Measurements from ENCODE around the gene NLGN3.

Gene NLGN3

DNA sequence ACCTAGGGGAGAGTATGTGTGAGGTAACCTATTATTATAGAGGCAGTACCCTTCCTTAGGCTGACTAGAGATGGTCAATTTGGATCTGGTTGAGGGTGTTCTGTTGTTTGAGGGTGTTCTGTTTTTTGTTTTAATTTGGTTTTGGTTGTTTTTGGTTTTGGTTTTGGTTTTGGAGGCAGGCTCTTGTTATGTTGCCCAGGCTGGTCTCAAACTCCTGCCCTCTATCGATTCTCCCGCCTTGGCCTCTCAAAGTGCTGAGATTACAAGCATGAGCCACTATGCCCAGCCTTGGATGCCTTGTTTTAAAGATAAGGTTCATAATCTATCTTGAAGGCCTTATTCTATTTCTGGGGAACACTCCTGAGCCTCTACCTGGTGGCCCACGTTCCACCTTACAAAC lies 39.0 kb upstream of the NLGN3 start:
- H3K9ac ChIP-seq (ENCODE audit: low read depth, low read length) = no peak overlapping the region
- no peaks in the 10 kb centered on the region for H3K9me3 ChIP-seq (ENCODE audit: control insufficient read depth, insufficient read depth, low read length)
- H3K4me1 ChIP-seq (ENCODE audit: control insufficient read depth, insufficient read depth, low read length) = peaks cover 16% of the 10 kb centered on the region
- H3K27me3 ChIP-seq (ENCODE audit: control insufficient read depth, insufficient read depth, low read length) = peaks cover 44% of the 10 kb centered on the region
- no peak overlapping the region for H3K4me3 ChIP-seq (ENCODE audit: low read depth, low read length)
- no peaks in the 10 kb centered on the region for H3K36me3 ChIP-seq (ENCODE audit: control insufficient read depth, insufficient read depth, low read length)

- H3K9ac ChIP-seq (ENCODE audit: low read depth, low read length) = no peak within 1 kb of the TSS
- H3K27me3 ChIP-seq (ENCODE audit: control insufficient read depth, insufficient read depth, low read length) = peaks cover 46% of the 10 kb centered on the region
- no peak within 1 kb of the TSS for H3K4me3 ChIP-seq (ENCODE audit: low read depth, low read length)
- no peaks in the 10 kb centered on the region for H3K9me3 ChIP-seq (ENCODE audit: control insufficient read depth, insufficient read depth, low read length)
- H3K4me1 ChIP-seq (ENCODE audit: control insufficient read depth, insufficient read depth, low read length) = peaks cover 16% of the 10 kb centered on the region
- H3K36me3 ChIP-seq (ENCODE audit: control insufficient read depth, insufficient read depth, low read length) = no peaks in the 10 kb centered on the region
Measured at GRCh38 chrX:71106427-71106826, 38.2 kb upstream of the NLGN3 start, which contains the start of gene CXorf65. Gene CXorf65 (minus strand): TSS chrX:71106740. CDS start chrX:71106556, 184 bp downstream.

- H3K4me1 ChIP-seq (ENCODE audit: control insufficient read depth, insufficient read depth, low read length) = peaks cover 9% of the 10 kb centered on the region
- peaks cover 46% of the 10 kb centered on the region for H3K27me3 ChIP-seq (ENCODE audit: control insufficient read depth, insufficient read depth, low read length)
- no peak overlapping the region for H3K4me3 ChIP-seq (ENCODE audit: low read depth, low read length)
- no peaks in the 10 kb centered on the region for H3K36me3 ChIP-seq (ENCODE audit: control insufficient read depth, insufficient read depth, low read length)
- no peak overlapping the region for H3K9ac ChIP-seq (ENCODE audit: low read depth, low read length)
- no peaks in the 10 kb centered on the region for H3K9me3 ChIP-seq (ENCODE audit: control insufficient read depth, insufficient read depth, low read length)
Measured at GRCh38 chrX:71107245-71107644, 37.4 kb upstream of the NLGN3 start.

DNA sequence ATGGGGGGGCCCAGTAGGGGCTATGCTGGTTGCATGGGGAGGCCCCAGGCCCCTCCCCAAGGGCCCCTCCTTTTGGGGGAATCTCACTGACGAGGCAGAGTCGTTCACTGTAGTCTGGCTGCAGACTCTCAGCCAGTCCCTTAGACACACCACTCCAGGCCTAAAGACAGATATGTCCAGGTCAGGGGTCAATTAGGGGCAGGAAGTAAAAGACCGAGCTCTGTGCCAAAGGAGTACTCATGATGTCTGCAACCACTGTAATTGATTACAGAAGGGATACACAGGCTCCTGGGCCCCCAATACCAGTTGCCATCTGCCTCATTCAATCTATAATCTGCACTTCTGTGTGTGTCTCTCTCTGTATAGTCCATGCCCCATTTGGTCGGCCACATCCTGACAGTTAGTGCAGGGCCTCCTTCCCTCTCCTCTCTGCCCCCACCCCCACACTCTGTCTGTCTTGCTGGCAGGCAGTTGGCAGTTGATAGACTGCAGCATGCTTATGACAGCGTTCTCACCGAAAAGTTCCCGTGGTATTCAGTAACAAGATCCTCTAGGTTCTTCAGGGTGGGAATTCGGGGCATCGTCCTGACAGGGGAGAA lies 36.8 kb upstream of the NLGN3 start:
- Histone ChIP-seq H3K9ac (ENCODE audit: low read depth, low read length) (no peak overlapping the region), H3K36me3 (ENCODE audit: control insufficient read depth, insufficient read depth, low read length) (no peaks in the 10 kb centered on the region), H3K4me1 (ENCODE audit: control insufficient read depth, insufficient read depth, low read length) (peaks cover 4% of the 10 kb centered on the region), H3K4me3 (ENCODE audit: low read depth, low read length) (no peak overlapping the region), H3K9me3 (ENCODE audit: control insufficient read depth, insufficient read depth, low read length) (no peaks in the 10 kb centered on the region), H3K27me3 (ENCODE audit: control insufficient read depth, insufficient read depth, low read length) (peaks cover 51% of the 10 kb centered on the region)

DNA sequence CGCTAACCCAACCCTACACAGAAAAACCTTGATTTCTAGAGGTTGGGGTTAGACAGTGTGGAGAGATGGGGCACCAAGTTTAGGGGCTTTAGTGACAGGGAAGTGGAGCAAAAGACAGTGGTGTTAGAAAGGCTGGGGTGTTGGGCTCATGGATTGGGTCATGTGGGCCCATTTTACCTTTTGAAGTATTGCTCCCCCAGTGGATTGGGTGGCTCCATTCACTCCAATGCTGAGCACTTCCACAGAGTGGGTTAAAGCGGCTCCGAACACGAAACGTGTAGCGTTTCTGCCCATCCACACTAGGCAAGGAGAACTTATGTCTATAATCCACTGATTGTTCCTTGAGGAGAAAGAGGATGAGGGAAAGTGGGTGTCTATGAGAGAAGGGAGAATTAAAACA lies 35.6 kb upstream of the NLGN3 start:
- Histone ChIP-seq H3K4me1 (ENCODE audit: control insufficient read depth, insufficient read depth, low read length) (peaks cover under 1% of the 10 kb centered on the region), H3K4me3 (ENCODE audit: low read depth, low read length) (no peak overlapping the region), H3K9me3 (ENCODE audit: control insufficient read depth, insufficient read depth, low read length) (no peaks in the 10 kb centered on the region), H3K27me3 (ENCODE audit: control insufficient read depth, insufficient read depth, low read length) (peaks cover 56% of the 10 kb centered on the region), H3K36me3 (ENCODE audit: control insufficient read depth, insufficient read depth, low read length) (no peaks in the 10 kb centered on the region), H3K9ac (ENCODE audit: low read depth, low read length) (no peak overlapping the region)

- Histone ChIP-seq H3K36me3 (ENCODE audit: control insufficient read depth, insufficient read depth, low read length) (no peaks in the 10 kb centered on the region), H3K4me1 (ENCODE audit: control insufficient read depth, insufficient read depth, low read length) (no peaks in the 10 kb centered on the region), H3K9me3 (ENCODE audit: control insufficient read depth, insufficient read depth, low read length) (no peaks in the 10 kb centered on the region), H3K9ac (ENCODE audit: low read depth, low read length) (no peak within 1 kb of the TSS), H3K27me3 (ENCODE audit: control insufficient read depth, insufficient read depth, low read length) (peaks cover 61% of the 10 kb centered on the region), H3K4me3 (ENCODE audit: low read depth, low read length) (no peak within 1 kb of the TSS)
Measured at GRCh38 chrX:71111141-71111843, 33.3 kb upstream of the NLGN3 start, which contains the start of gene IL2RG. Gene IL2RG (minus strand): TSS chrX:71111577. CDS start chrX:71111539, 38 bp downstream.

- no peak overlapping the region for H3K9ac ChIP-seq (ENCODE audit: low read depth, low read length)
- H3K27me3 ChIP-seq (ENCODE audit: control insufficient read depth, insufficient read depth, low read length) = peaks cover 60% of the 10 kb centered on the region
- no peaks in the 10 kb centered on the region for H3K9me3 ChIP-seq (ENCODE audit: control insufficient read depth, insufficient read depth, low read length)
- no peaks in the 10 kb centered on the region for H3K36me3 ChIP-seq (ENCODE audit: control insufficient read depth, insufficient read depth, low read length)
- no peaks in the 10 kb centered on the region for H3K4me1 ChIP-seq (ENCODE audit: control insufficient read depth, insufficient read depth, low read length)
- H3K4me3 ChIP-seq (ENCODE audit: low read depth, low read length) = no peak overlapping the region
Measured at GRCh38 chrX:71111921-71112431, 32.7 kb upstream of the NLGN3 start.

- peaks cover 32% of the 10 kb centered on the region for H3K27me3 ChIP-seq (ENCODE audit: control insufficient read depth, insufficient read depth, low read length)
- H3K9me3 ChIP-seq (ENCODE audit: control insufficient read depth, insufficient read depth, low read length) = peaks cover 6% of the 10 kb centered on the region
- H3K4me1 ChIP-seq (ENCODE audit: control insufficient read depth, insufficient read depth, low read length) = peaks cover 4% of the 10 kb centered on the region
- no peak overlapping the region for H3K4me3 ChIP-seq (ENCODE audit: low read depth, low read length)
- H3K36me3 ChIP-seq (ENCODE audit: control insufficient read depth, insufficient read depth, low read length) = peaks cover 7% of the 10 kb centered on the region
- H3K9ac ChIP-seq (ENCODE audit: low read depth, low read length) = no peak overlapping the region
Measured at GRCh38 chrX:71117358-71117757, 27.3 kb upstream of the NLGN3 start.

DNA sequence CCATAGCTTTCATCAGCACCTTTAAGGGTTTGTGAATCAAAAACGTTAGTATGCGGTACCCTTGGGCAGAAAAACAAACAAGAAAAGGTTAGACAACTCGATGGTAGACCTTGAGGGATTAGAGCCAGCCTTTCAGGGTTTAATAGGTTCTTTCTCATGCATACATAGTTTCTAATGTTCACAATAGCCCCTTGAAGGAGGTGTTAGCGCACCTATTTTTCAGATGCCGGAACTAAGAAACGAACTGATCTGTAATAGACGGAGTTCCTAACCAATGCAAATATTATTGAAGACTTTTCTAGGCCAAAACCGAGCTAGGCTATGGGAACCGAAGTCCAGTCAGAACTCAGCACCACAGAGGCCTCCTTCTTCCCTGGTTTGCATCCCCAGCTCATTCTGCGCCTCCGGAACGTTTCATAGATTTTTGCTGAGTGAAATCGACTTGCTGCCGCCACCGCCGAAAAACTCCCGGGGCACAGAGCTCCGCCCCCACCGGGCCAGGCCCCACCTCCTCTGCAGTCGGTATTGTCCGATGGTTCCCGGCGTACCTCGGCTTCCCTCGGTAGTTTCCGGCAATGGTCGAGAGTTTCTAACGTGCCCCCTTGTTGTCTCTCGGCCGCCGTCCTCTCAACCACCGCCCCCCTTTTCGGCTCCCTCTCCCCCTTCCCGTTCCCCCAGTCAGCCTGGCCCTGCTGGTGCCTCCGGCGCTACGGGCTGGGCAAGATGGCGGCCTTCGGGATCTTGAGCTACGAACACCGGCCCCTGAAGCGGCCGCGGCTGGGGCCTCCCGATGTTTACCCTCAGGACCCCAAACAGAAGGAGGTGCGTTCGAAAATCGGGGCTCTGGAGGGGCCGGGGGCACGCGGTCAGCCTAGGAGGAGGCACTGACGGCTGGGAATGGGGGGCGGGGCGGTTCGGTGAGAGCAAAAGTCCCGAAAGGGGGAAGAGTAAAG lies 26.3 kb upstream of the NLGN3 start, which contains the start of gene MED12:
MED12 (plus strand) TSS at position 565 of the 953 bp plus-strand sequence; CDS start at position 724, 159 bp downstream.
- peaks cover 7% of the 10 kb centered on the region for H3K36me3 ChIP-seq (ENCODE audit: control insufficient read depth, insufficient read depth, low read length)
- peaks cover 6% of the 10 kb centered on the region for H3K9me3 ChIP-seq (ENCODE audit: control insufficient read depth, insufficient read depth, low read length)
- H3K4me1 ChIP-seq (ENCODE audit: control insufficient read depth, insufficient read depth, low read length) = peaks cover 4% of the 10 kb centered on the region
- peak within 1 kb of the TSS; percentile 47 for H3K9ac ChIP-seq (ENCODE audit: low read depth, low read length)
- H3K27me3 ChIP-seq (ENCODE audit: control insufficient read depth, insufficient read depth, low read length) = peaks cover 26% of the 10 kb centered on the region
- H3K4me3 ChIP-seq (ENCODE audit: low read depth, low read length) = peak within 1 kb of the TSS; percentile 58

DNA sequence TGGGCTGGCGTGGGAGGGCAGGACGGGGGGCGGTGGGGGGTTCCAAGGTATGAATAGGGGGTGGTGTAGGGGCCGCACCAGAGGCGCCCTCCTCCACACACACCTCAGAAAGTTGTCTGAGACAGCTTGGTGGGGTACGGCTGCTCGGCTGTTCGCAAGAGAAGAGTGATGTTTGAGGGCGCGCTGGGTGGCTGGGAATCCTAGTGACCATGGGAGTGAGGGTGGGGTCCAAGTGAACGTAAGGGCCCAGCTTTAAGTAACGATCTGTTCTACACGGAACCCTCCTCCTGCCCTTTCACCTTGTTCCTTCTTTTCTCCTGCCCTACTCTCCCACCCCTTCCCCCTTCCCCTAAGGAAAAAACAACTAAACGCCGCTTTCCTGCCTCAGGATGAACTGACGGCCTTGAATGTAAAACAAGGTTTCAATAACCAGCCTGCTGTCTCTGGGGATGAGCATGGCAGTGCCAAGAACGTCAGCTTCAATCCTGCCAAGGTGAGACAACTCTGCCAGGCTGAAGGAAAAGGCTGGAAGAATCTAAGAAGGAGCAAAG lies 25.6 kb upstream of the NLGN3 start:
- H3K9ac ChIP-seq (ENCODE audit: low read depth, low read length) = no peak overlapping the region
- peak overlapping the region; percentile 58 for H3K4me3 ChIP-seq (ENCODE audit: low read depth, low read length)
- peaks cover 22% of the 10 kb centered on the region for H3K27me3 ChIP-seq (ENCODE audit: control insufficient read depth, insufficient read depth, low read length)
- H3K36me3 ChIP-seq (ENCODE audit: control insufficient read depth, insufficient read depth, low read length) = peaks cover 7% of the 10 kb centered on the region
- H3K4me1 ChIP-seq (ENCODE audit: control insufficient read depth, insufficient read depth, low read length) = peaks cover 4% of the 10 kb centered on the region
- H3K9me3 ChIP-seq (ENCODE audit: control insufficient read depth, insufficient read depth, low read length) = peaks cover 6% of the 10 kb centered on the region

All from iPS-15b (cell line).